Measurements from ENCODE around the gene SNRPB2.

Gene SNRPB2

DNA sequence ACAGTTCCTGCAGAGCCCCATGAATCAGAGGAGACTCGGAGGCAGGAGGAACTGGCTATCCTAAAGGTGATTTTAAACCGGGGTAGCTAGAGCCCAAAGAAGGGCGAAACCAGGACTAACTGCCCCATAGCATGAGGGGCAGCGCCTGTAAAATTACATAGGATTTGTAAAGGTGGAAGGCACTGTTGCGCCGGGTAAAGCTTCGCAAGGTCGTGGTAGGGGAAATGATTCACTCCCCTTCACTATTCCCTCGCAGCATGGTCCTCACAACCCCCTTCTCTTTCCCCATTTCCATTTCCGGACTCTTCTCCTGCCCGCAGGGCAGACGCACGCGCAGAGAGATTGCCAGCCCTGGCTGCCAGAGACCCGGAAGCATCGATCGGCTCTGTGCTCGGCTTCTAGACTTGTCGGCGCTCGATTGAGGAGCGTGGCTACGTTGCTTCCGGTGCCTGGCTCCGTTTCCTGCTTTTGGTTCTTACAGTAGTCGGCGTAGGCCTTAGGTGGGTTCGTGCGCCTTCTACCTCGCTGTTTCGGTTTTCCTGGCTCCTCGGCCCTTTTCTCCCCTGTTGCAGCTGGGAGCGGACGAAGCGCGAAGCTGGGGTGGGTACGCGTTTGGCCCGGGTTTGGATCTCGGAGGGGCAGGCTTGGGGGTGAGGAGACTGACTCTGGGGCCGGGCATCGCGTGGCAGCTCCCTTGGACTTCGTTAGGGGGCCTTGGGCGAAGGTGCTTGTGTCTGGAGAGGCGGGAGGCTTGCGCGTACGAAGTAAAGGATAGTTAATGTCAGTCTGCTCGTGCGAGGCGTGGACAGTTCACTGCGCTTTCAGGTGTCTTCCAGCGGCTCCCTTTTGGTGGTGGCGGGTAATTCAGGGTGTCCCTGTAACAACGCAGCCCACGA is at the start of gene SNRPB2:
TSS of gene SNRPB2 (plus strand) at position 462 of the 896 bp plus-strand sequence. CDS start 1,677 bp downstream, outside the sequence.
- DNase-seq (ENCODE audit: low read depth in 2 of 2) = peak; percentile 85 to 86

DNA sequence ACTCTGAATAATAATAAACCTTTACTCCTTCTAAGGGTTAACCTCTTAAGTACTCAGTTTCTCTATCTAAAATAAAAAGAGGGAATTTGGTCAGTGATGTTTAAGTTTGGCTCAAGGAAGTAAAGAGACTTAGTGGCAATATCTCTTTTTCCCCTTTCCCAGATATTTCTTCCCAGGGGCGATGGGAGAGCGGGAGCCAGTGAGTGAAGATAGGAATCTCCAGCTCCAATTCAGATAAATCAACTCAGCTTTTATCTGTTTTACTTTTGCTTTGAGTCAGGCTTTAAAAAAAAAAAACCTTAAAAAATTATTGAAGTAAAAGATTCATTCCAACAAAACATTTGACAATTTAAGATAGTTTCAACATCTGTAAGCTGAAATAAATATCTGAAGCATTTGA is 45.4 kb upstream of the SNRPB2 start:
- DNase-seq (ENCODE audit: low read depth in 2 of 2) = no peak

DNA sequence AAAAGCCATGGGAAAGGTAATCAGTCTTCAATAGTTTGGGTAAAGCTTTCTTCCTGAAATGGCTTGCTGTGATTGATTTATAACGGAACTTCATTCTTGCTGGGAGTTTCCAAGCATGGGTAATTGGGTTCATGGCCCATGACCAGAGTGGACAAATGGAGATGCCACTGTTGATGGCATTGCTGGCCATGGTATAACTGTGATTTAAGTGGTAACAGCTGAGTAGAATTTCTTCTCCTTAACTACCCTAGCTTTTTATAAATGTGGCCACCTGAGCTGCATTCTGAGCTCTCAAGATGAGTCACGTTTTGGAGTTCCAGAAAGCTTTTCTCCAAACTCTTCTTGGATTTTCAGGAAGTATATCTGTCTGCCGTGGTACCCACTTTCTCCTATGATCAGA is 39.9 kb upstream of the SNRPB2 start:
- no peak for DNase-seq (ENCODE audit: low read depth in 2 of 2)

DNA sequence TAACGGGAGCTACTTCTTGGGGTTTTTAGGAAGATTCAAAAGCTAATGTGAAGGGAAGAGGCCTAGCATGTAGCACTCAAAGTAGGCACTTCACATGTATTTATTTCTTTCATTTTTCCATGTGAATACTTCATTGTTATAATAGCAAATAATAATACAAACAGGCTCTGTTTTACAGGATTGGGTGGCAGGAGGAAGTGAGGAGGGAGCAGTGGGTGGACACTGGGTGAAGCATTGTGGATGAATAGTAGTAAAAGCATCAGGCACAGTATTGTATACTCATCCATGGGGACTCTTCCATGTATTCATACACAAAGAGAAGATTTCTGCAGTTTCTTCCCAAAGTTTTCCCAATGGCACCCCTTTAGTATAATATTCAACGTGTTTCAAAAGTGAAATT is 38.4 kb upstream of the SNRPB2 start:
- DNase-seq (ENCODE audit: low read depth in 2 of 2) = no peak

DNA sequence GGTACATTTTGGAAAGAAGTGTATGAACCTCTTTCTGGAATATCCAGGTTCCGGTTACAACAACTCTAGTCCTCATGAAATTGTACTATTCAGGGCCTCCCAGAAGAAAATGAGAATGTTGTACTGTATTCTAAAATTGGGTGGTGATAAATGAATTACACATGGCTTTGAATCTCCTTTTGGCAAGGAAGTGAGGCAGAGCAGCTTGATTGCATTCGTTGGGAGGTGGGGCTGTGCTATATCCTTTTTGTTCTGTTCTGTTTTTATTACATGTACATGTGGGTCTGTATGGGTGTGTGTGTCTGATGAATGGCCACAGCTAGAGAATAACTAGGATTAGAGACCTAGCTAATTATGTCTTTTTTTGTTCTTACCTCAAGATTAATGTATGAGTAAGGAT is 37.8 kb upstream of the SNRPB2 start:
- DNase-seq (ENCODE audit: low read depth in 2 of 2) = no peak

DNA sequence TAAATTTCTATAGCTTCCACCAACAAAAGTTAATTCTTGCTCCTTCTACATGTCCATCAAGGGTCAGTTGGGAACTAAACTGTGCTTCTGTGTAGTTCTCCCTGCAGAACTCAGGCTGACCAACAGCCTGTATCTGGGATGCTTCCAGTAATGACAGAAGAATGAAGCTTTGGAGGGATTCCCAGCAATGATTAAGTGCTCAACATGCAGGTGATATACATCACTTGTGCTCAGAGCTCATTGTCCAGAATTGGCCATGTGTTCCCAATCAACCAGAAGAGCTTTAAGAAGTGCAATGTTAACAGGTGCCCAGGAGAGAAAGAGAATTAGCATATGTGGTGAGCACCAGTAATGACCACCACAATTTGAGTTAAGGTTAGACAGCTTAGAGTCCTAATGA is 37.4 kb upstream of the SNRPB2 start:
- DNase-seq (ENCODE audit: low read depth in 2 of 2) = no peak

DNA sequence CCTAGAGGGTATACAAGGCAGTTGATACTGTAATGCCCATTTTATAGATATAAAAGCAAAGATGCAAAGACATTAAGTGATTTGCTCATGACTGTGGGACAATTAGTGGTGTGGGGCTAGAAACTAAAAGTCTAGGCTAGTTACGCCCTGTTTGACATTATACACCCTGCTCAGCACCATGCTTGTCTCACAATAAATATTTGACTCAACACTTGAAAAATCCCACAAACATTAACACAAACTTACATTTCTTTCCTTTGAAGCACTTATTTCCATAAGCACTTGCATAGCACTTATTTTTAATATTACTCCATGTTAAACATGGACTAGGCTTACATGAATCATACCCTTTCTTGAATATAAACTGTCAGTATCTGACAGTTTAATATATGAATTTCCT is 36.5 kb upstream of the SNRPB2 start:
- DNase-seq (ENCODE audit: low read depth in 2 of 2) = no peak

DNA sequence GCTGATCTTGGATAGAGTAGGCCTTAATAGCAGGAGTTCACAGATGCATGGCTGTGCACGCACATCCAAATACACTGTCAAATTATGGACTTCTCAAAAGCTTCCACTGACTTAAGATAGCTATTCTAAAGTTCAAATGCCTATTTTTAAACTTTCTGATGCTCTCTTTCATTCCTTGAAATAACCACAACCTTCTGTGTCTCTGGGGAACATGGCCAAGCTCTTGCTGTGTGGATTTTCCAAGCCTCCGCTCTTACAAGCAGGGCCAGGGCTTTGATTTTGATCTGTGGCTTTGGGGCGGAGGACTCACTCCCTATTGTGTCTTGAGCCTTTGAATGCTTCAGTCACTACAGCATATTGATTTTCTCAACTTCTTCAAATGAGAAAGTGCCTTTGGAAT is 35.7 kb upstream of the SNRPB2 start:
- DNase-seq (ENCODE audit: low read depth in 2 of 2) = no peak

DNA sequence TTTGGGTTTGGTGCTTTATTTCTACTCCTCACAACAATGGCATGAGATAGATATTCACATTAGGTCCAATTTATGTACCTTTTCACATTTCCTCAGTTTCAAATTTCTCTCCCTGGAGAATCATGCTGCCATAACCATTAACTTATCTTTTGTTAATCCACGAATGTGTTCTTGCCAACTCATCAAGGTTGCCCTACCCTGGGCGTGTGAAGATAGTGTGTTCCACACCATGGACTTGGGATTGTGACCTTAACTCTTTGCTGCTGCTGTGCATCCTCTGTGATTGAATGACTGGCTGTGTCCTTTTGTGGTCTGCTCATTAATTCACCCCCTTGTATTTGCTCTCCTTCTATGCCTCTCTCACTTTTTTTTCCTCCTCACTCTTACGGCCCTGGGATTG is 34.2 kb upstream of the SNRPB2 start:
- DNase-seq (ENCODE audit: low read depth in 2 of 2) = no peak

DNA sequence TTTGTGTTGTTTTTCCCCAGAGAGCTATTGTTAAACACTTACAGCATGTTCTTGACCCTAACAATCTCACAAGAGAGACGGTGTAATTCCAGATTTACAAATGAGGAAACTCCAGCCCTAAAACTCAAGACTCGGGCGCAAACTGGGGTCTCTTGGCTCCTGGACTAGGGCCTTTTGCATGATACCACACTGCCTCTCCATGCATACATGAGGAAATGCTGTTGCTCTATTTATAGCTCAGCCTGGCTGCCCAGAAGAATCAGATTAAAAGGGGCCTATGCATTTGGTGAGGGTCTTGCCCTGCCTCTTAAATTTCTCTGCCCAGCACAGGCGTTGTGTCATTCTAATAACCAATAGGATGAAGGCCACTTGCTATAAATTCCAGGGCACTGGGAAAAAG is 30.5 kb upstream of the SNRPB2 start:
- no peak for DNase-seq (ENCODE audit: low read depth in 2 of 2)

DNA sequence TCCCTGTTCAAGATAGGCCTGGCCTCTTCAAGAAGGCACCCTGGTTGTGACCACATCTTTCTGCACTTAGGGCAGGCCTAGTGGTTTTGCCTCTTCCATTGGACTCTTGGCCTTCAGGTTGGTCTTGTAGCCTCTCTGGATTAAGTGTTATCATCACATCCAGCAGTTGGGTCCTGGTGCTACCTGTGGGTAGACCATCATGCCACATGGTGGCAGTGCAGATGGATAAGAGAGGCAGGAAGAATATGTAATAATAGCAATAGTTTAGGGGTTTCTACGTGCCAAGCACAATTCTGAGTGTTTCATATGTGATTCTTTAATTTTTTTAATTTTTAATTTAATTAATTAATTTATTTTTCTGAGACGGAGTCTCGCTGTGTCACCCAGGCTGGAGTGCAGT is 28.5 kb upstream of the SNRPB2 start:
- no peak for DNase-seq (ENCODE audit: low read depth in 2 of 2)

DNA sequence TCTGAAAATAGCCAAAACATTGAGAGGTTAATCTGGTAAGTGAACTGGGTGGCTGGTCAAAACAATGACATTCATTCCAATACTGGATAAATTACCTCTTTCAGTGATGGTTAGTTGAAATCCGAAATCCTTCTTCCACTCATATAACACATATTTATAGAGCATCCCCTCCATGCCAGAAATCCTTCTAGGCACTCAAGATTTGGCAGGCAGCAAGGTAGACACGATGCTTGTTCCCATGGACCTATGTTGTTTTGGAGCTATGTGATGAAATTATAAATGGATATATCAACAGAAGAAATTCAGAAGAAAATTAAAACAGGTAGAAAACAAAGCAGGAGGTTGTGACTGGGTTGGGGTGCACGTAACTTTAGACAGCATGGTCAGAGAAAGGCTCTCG is 26.3 kb upstream of the SNRPB2 start:
- no peak for DNase-seq (ENCODE audit: low read depth in 2 of 2)

DNA sequence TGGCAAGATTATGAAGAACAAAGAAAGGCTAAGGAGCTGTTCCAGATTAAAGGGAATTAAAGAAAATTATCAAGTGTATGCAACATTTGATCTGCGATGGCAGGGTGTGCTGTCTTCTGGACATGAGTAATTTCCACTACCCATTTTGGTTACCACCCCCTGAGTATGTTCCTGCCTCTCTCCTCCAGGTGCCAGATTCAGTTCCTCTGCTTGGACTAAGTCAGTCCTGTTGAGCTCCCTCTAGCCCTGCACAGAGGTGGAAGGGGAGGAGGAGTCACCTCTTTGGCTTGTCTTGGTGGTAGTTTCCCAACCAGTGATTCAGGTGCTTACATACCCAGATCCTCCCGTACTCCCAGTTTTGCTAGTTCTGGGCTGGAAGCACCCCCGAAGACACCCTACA is 22.2 kb upstream of the SNRPB2 start:
- DNase-seq (ENCODE audit: low read depth in 2 of 2) = no peak

DNA sequence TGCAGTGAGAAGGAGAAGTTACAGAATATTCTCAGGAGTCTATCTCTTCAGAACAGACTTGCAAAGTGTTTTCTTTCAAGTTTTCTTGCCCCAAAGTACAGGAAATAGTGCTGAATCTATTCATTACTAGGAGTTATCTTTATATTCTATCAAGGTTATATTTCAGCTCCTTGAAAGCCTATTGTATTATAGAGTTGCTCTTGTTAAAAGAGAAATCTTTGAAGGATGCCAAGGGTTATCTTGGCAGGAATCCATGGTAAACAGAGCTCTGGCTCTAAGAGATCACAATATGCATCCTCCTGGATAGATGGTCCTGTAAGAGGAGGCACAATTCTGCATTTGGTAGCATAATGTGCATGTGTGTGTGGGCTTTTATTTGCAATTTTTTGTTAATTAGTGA is 21.2 kb upstream of the SNRPB2 start:
- DNase-seq (ENCODE audit: low read depth in 2 of 2) = no peak

DNA sequence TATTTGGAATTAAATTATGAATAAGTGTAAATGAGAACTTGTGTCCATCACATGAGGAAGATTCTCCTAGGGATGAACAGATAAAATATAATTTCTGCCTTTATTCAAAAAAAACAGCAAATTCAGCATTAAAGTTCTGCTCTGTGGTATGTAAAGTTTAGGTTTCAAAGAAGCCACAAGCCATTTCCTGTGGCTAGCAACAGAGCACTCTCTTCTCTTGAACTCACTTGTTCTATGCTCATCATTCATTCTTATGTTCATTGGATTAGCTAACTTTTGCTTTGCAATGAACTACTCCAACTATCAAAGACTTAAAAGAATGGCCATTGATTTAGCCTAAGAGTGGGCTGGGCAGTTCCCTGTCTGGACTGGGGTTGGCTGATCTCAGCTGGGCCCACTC is 20.8 kb upstream of the SNRPB2 start:
- no peak for DNase-seq (ENCODE audit: low read depth in 2 of 2)

DNA sequence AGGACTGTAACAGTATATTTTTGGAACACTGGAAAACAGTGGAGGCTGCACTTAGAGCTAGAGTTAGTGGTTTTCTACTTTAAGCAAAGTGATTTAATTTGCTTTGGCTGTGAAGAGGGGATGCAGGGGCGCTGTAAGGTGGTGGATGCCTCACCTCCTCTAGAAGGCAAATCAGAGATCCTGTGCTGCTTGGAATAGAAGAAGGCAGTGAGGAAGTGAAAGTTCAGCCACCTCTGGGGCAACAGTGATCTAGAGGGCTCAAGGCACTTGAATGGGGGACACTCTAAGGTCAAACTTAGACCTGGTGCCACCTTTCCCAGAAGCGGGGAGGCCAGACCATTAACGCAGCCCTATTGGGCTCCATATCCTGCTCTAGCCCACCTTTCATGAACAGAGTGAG is 19.0 kb upstream of the SNRPB2 start:
- no peak for DNase-seq (ENCODE audit: low read depth in 2 of 2)

DNA sequence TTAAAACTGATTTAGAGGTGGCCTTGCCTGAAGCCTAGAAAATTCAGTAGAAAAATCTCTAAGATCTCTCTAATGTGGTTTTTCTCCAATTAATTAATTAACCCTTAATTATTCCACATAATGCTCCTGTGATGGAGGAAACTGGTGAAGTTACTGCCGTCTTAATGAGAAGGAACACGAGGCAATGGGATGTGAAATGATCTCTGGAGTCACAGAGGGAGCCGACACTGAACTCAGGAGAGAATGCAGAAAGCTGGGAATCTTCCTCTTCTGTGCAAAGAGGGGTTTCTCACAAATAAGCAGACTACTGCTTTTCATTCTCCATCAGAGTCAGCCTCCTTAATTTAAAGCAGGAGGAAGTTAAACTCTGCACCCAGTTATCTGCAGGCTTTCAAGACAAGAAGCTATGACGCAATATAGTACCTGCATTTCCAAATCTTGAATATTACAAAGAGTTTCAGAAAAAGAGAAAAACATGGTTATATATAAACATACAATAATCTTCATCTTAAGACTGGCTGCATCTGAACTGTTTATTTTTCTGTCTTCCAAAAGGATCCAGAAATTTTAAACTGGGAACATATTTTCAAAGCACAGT is 18.1 kb upstream of the SNRPB2 start:
- no peak for DNase-seq (ENCODE audit: low read depth in 2 of 2)

DNA sequence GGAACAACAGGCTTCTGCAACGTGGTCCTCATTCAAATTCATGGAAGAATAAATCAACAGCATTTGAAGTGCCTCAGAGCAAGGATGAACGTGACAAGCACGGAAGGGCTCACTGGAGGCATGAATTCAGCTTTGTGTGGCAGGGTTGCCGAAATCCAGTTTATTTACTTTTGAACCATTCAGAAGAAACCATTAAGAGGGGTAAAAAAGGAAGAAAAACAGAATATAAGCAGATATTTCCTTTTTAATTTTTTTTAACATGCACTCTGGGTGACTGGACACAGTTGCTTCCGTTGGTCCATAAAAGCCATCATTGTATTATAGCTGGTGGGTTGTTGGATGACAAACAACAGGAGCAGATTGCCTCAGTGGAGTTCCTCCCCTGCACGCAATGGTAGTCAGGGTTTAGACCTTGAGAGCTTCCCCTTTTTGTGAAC is 17.3 kb upstream of the SNRPB2 start:
- no peak for DNase-seq (ENCODE audit: low read depth in 2 of 2)

DNA sequence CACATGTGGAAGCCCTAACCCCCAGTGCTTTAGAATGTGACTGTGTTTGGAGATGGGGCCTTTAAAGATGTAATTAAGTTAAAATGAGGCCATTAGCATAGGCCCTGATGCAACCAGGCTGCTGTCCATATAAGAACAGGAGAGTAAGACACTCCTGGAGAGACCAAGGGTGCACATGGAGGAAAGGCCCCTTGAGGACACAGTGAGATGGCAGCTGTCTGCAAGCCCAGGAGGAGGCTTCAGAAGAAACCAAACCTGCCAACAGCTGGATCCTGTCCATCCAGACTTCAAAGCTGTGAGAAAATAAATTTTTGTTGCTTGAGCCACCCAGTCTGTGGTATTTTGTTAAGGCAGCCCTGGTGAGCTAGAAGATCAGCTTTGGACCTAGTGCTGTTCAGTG is 16.8 kb upstream of the SNRPB2 start:
- DNase-seq (ENCODE audit: low read depth in 2 of 2) = no peak

DNA sequence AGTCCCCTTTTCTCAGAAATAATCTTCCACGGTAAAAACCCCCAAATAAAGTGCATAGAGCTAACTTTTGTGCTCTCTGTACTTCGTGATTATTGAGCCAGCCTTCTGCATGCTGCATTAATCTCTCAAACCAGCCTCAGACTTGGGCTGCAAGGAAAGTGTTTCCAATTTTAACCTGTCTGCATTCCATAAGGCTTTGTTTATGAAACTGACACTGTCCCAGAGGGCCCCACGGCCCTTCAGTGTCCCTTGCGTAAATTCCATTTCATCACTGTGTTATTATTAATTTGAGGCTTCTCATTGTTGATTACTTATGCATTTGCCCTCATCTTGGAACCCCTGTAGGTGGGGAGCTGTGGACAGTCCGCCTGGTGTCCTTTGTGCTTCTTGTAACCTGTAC is 15.6 kb upstream of the SNRPB2 start:
- no peak for DNase-seq (ENCODE audit: low read depth in 2 of 2)

DNA sequence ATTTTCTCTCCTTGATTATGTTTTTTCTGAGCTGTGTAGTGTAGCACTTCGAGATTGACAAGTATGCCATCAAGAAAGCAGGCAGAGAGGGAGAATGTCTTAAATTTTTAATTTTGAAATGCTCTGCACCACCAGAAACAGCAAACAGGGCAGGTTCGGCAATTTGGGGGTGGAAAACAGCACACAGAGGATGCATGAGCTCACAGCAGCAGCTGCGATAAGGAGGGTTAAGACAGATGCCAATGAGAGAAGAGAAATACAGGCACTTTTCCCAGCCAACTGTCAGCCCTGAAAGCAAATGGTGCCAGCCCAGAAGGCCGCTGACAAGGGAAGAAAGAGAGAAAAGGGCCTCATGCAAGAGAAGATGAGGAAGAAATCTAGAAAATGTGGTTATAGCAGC is 15.1 kb upstream of the SNRPB2 start:
- no peak for DNase-seq (ENCODE audit: low read depth in 2 of 2)

DNA sequence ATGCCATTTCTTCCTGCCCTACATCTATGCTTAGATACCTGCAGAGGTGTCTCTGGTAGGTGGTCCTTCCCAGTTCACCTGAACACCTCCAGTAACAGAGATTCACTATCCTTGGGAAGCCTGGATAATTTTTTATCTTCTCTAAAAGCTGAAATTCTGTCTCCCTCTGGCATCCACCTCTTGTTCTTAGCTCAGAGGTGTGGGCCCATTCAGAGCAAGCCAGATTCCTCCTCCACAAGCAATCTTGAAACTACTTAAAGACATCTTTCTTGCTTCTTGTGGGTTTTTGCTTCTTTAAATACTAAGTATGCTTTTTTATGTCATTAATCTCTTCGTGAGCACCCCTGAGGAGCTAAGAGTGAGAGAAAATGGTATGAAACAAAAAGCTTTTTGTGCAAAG is 10.4 kb upstream of the SNRPB2 start:
- no peak for DNase-seq (ENCODE audit: low read depth in 2 of 2)

DNA sequence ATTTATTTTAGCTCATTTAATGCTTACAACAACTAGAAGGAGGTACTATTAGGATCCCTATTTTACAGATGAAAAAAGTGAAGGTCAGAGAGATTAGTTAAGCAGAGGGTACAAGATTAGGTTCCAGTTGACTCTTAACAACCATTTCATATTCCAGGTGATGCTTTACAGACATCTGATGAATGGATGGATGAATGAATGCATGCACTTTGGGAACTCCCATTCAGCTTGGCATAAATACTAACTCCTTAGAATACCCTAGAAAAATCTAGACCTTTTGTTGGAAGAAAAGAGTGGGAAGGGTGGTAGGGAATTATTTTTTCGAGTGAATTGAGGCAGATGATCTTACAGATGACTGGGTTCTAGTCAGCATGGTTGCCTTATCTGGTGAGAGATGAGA is 746 bp upstream of the SNRPB2 start:
- DNase-seq (ENCODE audit: low read depth in 2 of 2) = no peak

Measured in stimulated activated CD8-positive, alpha-beta memory T cell treated with anti-CD3 and anti-CD28 coated beads, Interleukin-15, amount 100 ng/mL, for 48 hours (primary cell).